Fibroblast of mammary gland (primary cell): ENCODE data around the gene BIRC6.

ENCODE experiments used
- DNase-seq: peaks from one replicate; pipeline ENCODE4 v3.0.0-alpha.2; 2010; ENCODE audit warnings: low read depth
- H3K4me3 ChIP-seq: 2 replicates; pipeline ENCODE4 v1.5.1; 2011; ENCODE audit warnings: low read depth, mild to moderate bottlenecking, low read length, moderate library complexity; ENCODE audit not compliant: control insufficient read depth
- CTCF ChIP-seq: conservative IDR thresholded peaks from 2 replicates; pipeline ENCODE4 v1.5.1; 2011; ENCODE audit warnings: low read depth, low read length, inconsistent platforms; ENCODE audit not compliant: control insufficient read depth, insufficient read depth

BIRC6 gene

DNA sequence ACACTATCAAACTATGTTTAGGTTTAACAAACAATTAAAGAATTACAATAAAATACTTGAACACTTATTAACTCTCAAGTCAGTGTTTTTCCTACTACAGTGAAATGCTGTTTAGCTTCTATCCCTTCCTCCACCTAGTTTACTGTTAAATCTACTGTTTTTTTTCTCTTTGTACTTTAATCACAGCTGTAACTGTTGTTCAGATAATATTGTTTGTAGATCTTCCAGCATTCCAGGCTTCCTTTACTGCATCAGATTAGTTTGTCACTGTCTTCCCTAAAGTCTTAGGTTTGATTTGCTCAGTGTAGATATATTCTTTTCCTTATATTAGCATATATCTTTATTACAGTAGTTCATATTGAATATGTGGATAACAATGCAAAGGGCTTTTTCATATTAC is 22.5 kb downstream of the BIRC6 start:
- DNase-seq = no peak
- no peak for TF ChIP-seq CTCF

GRCh38 chr2:32383858-32384257 is 27.0 kb downstream of the BIRC6 start:
- no peak for DNase-seq
- TF ChIP-seq CTCF = no peak

More for the DNA sequence above, 22.5 kb downstream of the BIRC6 start:
- no peak overlapping the region for H3K4me3 ChIP-seq

DNA sequence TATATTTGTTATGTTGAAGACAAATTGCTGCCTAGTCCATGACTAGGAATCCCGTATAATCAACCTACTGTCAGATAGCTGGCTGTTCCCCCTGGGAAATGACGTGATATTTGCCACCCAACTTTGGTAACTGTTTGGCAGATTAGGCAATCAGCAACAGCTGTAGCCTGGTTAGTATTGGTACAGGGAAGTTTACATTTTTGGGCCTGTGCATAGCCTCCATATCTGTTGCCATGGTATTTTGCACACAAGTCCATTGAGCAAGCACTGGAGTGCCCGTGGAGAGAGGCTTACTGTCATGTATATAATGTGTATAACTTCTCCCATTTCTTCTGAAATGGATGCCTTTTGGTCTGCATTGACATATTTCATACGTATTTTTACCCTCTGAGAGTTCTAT is 27.7 kb downstream of the BIRC6 start:
- no peak overlapping the region for H3K4me3 ChIP-seq
- DNase-seq = no peak
- TF ChIP-seq CTCF = no peak

More at GRCh38 chr2:32383858-32384257, 27.0 kb downstream of the BIRC6 start:
- no peak overlapping the region for H3K4me3 ChIP-seq

GRCh38 chr2:32386739-32387138 is 29.9 kb downstream of the BIRC6 start:
- DNase-seq = no peak
- TF ChIP-seq CTCF = no peak
- H3K4me3 ChIP-seq = no peak overlapping the region

- no peak for DNase-seq
- no peak overlapping the region for H3K4me3 ChIP-seq
- TF ChIP-seq CTCF = no peak
Measured at GRCh38 chr2:32399221-32399620, 42.4 kb downstream of the BIRC6 start.

DNA sequence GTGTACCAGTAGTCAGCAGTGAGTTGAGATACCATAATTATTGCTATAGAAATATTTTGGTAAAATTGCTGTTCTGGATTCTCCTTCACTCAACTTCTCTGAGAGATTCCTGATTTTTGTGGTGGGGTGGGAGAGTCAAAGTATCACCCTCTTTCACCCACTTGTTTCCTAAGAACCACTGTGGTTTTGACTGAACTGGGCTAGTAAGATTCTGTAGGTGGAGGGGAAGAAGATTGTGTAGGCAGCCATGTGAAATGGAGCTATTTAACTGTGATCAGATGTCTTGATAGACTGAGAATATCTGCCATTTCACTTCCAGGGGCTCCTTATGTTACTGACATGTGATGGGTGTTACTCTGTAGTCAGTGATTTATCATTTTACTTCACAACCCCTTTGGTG is 45.3 kb downstream of the BIRC6 start:
- no peak overlapping the region for H3K4me3 ChIP-seq
- no peak for DNase-seq
- no peak for TF ChIP-seq CTCF

DNA sequence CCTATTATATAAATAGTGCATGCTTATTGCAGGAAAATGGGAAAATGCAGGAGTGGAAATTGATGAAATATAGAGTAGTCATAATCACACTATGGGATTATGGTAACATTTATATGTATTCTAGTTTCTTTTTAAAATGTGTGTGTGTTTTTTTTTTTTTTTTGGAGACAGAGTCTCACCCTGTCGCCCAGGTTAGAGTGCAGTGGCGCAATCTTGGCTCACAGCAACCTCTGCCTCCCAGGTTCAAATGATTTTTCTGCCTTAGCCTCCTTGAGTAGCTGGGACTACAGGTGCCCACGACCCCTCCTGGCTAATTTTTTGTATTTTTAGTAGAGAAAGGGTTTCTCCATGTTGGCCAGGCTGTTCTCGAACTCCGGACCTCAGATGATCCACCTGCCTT is 47.0 kb downstream of the BIRC6 start:
- no peak for DNase-seq
- H3K4me3 ChIP-seq = no peak overlapping the region
- TF ChIP-seq CTCF = no peak
